Activated T-cell treated with anti-CD3 and anti-CD28 coated beads, Interleukin-2, amount 50 U/mL, for 48 hours (primary cell): ENCODE results near the gene RNF20.

Experiments used
- DNase-seq, 2 experiments: peaks; one replicate each; pipeline ENCODE4 v3.0.0-alpha.2; 2020

Gene RNF20

DNA sequence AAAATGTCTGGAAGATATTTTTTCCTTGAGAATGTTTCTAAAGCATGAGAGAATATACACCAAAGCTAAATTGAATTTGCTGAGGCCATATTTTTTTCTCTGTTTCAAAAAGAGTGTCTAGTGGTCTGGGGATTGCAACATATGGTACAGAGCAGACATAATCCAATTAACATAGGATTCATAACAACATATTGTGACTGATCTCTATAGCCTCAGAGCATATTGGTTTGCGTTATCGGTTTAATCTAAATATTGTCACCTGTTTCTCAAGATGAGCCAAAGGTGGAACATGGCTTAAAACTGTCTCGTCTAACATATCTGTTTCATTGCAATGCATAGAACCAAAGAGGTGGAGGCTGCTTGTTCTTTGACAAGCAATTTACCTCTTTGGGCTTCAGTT is 57.2 kb downstream of the RNF20 start:
- no peak for DNase-seq

- DNase-seq, result no peak
These were observed 58.3 kb downstream of the RNF20 start for GRCh38 chr9:101591787-101592446.

GRCh38 chr9:101592788-101593187 is 59.1 kb downstream of the RNF20 start:
- no peak for DNase-seq

GRCh38 chr9:101593345-101593744 is 59.7 kb downstream of the RNF20 start:
- no peak for DNase-seq

DNA sequence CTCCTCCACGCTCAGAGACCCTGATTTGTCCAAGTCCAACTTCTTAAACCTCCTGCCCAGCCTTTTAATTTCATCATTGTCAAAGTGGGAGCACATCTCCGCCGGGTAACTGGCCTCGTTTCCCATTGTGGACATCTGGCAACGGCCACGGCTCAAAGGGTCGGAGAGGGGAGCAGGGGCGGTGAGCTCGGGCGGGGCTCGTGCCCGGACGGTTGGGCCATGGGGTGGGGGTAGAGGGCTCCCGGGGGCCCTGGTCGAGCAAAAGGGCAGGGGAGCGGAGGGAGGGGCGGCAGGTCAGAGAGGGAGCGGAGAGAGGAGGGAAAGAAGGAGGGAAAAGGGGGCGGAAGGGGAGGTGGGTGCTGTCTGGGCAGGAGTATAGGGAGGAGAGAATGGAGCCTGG is 61.1 kb downstream of the RNF20 start, which contains the start of gene PPP3R2:
TSS of gene PPP3R2 (minus strand) at position 174 of the 400 bp plus-strand sequence. CDS start at position 126, 48 bp downstream.
- DNase-seq, result no peak

DNA sequence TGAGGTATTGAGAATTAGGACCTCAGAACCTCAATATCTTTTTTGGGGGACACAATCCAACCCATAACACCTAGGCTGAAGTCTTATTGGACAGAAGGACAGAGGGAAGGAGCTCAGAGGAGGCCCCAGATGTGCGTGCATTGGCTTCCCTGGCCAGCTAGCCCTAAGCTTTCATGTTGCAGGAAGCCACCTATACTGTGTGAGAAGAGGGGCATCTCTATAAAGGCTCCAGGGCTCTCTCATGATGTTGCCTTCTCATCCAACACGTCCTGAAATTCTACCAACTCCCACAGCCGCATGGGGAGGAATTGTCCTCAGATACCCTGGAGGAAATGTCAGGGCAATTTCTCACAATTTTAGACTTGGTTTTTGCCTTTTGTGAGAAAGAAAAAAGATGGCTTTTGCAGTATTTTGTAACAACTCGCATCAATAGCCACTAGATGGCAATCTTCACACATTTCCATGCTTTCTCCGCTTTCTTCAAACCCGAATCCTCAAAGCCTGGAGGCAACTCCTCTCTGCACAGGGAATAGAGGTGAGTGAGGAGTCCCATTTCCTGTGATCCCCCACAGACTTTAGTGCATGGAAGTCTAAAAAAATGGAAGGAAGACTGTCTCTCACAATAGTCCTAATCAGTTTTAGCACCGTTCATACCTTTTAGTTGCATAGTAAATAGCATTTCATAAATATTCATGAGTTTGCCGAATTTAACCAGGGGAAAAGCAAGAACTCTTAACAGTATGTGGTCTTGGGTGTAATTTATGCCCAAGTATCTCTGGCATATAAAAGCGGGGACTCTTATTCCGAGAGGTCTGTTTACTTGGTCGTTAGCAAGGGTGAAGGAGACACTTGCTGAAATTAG is 68.5 kb downstream of the RNF20 start:
- DNase-seq, result peak in 1 of 2 experiments; percentile 18

DNA sequence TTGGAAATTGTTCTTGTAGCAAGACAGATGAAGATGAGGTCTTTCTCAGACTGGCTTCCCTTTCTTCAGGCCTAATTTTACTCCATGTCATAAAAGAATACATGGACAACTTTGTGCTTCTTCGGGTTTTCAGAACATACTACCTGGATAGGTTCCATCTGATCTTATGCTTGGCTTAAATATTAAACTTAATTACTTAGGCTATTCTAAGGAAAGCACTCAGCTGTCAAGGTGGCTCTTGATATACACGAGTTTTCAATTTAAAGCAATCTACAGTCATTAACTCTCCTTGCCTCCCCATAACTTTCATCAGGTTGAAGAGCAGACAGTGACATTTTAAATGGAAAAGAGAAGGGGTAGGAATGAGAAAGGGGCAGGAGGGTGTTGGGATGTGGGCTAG is 70.6 kb downstream of the RNF20 start:
- no peak for DNase-seq

GRCh38 chr9:101605547-101605946 is 71.9 kb downstream of the RNF20 start:
- no peak for DNase-seq
